Effector CD4-positive, alpha-beta T cell (primary cell): ENCODE results near the gene TENM4.
"Not testable (repeated sequence)": the region's sequence is repeated elsewhere in the genome, so short reads cannot be mapped to it uniquely, and the experiment has no call there.

Experiments used
- DNase-seq: peaks from one replicate; pipeline ENCODE4 v3.0.0-alpha.2; 2020

TENM4 gene

GRCh38 chr11:79200398-79201070 lies 240.3 kb downstream of the TENM4 start:
- DNase-seq, result no peak

- no peak for DNase-seq
These were observed 241.0 kb downstream of the TENM4 start for GRCh38 chr11:79199729-79200354.

GRCh38 chr11:79198898-79199250 lies 242.0 kb downstream of the TENM4 start:
- DNase-seq, result no peak

- no peak for DNase-seq
These were observed 242.5 kb downstream of the TENM4 start for GRCh38 chr11:79198203-79198897.

GRCh38 chr11:79196950-79197349 lies 243.9 kb downstream of the TENM4 start:
- no peak for DNase-seq

GRCh38 chr11:79195209-79195608 lies 245.6 kb downstream of the TENM4 start:
- no peak for DNase-seq

- DNase-seq, result no peak
These were observed 247.0 kb downstream of the TENM4 start for GRCh38 chr11:79193663-79194310.

- DNase-seq, result no peak
These were observed 248.0 kb downstream of the TENM4 start for GRCh38 chr11:79192836-79193235.

GRCh38 chr11:79191716-79192115 lies 249.1 kb downstream of the TENM4 start:
- DNase-seq, result not testable (repeated sequence)

- DNase-seq, result not testable (repeated sequence)
These were observed 250.3 kb downstream of the TENM4 start for GRCh38 chr11:79190553-79190952.

GRCh38 chr11:79189601-79190000 lies 251.2 kb downstream of the TENM4 start:
- no peak for DNase-seq

GRCh38 chr11:79189055-79189454 lies 251.8 kb downstream of the TENM4 start:
- no peak for DNase-seq

GRCh38 chr11:79186669-79187068 lies 254.2 kb downstream of the TENM4 start:
- no peak for DNase-seq

GRCh38 chr11:79185351-79185750 lies 255.5 kb downstream of the TENM4 start:
- no peak for DNase-seq

GRCh38 chr11:79184285-79184684 lies 256.5 kb downstream of the TENM4 start:
- no peak for DNase-seq

- DNase-seq, result no peak
These were observed 258.0 kb downstream of the TENM4 start for GRCh38 chr11:79182794-79183193.

- DNase-seq, result no peak
These were observed 261.7 kb downstream of the TENM4 start for GRCh38 chr11:79179087-79179486.

- no peak for DNase-seq
These were observed 266.5 kb downstream of the TENM4 start for GRCh38 chr11:79174045-79175008.

- no peak for DNase-seq
These were observed 267.2 kb downstream of the TENM4 start for GRCh38 chr11:79173615-79174014.

GRCh38 chr11:79170321-79170720 lies 270.5 kb downstream of the TENM4 start:
- DNase-seq, result no peak

- no peak for DNase-seq
These were observed 272.2 kb downstream of the TENM4 start for GRCh38 chr11:79168530-79169110.
